Measurements from ENCODE around the gene CLPX.

GRCh38 chr15:65130941-65131340, 54.2 kb downstream of the CLPX start:
- TF ChIP-seq CTCF (IDR thresholded peaks at IDR 0.05) = no peak
- TF ChIP-seq ZFX (IDR thresholded peaks at IDR 0.05; ENCODE audit: borderline replicate concordance) = no peak
